Activated naive CD4-positive, alpha-beta T cell treated with anti-CD3 and anti-CD28 coated beads, Interleukin-2, amount 10 ng/mL, durations not matched to agents 7 days and 5 days (primary cell): Measurements from ENCODE around the gene PRKAG2.

ENCODE experiments used
- CTCF ChIA-PET: fragments of 350-600 bp; sonication (Branson Sonifier 250); formaldehyde crosslinking; loops from one replicate; lab custom pipeline; 2021; ENCODE audit warnings: antibody characterized with exemption; lab: Charles Lee
- DNase-seq: peaks from one replicate; pipeline ENCODE4 v3.0.0-alpha.2; 2020
- H3K27ac Mint-ChIP-seq: one replicate; pipeline ENCODE4 v1.8.0; 2021; ENCODE audit warnings: mild to moderate bottlenecking, moderate library complexity, mixed read lengths
- H3K27me3 Mint-ChIP-seq: one replicate; pipeline ENCODE4 v1.8.0; 2021; ENCODE audit warnings: mild to moderate bottlenecking, mixed read lengths
- H3K36me3 Mint-ChIP-seq: one replicate; pipeline ENCODE4 v1.8.0; 2021; ENCODE audit warnings: mixed read lengths
- H3K4me1 Mint-ChIP-seq: one replicate; pipeline ENCODE4 v1.8.0; 2021; ENCODE audit warnings: mixed read lengths
- H3K4me3 Mint-ChIP-seq: one replicate; pipeline ENCODE4 v1.8.0; 2021; ENCODE audit warnings: mild to moderate bottlenecking, moderate library complexity, mixed read lengths
- H3K9me3 Mint-ChIP-seq: one replicate; pipeline ENCODE4 v1.8.0; 2021; ENCODE audit warnings: mixed read lengths

Gene PRKAG2

DNA sequence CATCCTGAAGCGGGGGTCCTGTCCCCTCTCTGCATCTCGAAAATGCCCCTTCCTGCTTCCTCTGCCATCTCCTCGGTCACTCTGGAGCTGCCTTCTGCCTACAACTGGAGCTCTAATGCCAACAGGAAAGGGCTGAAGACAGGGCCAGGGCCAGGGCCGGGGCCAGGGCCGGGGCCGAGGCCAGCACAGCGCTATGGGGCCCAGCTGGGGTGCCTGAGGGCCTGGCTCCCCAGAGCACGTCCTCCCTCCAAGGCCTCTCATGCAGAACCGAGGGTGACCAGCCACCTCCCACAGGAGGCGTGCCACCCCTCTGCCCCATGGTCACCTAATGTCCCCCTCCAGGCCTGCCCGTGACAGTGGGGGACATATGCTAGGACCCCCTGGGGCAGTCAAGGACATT lies 155.7 kb downstream of the PRKAG2 start:
- H3K4me1 Mint-ChIP-seq: no peaks in the 10 kb centered on the region
- CTCF ChIA-PET: interaction anchor here (0.7 kb wide), 1 partner anchor 11 kb away, joined by 3 read pairs; no protein-coding TSS in a partner anchor

DNA sequence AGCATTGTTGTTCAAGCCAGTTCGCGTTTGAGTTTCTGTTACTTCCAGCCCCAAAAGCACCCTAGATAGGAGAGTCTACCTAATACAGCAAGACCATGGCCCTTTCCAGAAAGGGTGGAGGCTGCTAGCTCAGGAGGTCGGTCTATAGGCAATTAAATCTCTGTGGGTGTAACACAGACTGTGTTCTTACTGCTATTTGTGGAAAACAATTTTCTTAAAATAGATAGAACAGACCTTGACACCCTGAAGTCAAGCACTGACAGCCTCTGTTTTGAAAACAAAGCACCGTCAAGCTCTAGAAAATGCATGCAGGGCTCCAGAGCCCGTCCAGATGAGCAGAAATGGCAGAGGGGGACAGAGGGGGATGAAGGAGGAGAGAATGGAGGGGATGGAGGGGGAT lies 156.6 kb downstream of the PRKAG2 start:
- DNase-seq: no peak
- no peaks in the 10 kb centered on the region for H3K27me3 Mint-ChIP-seq
- H3K36me3 Mint-ChIP-seq: no peaks in the 10 kb centered on the region
- H3K9me3 Mint-ChIP-seq: no peaks in the 10 kb centered on the region
- no peak overlapping the region for H3K4me3 Mint-ChIP-seq
- CTCF ChIA-PET: no interaction called here
- H3K4me1 Mint-ChIP-seq: no peaks in the 10 kb centered on the region
- H3K27ac Mint-ChIP-seq: no peak overlapping the region

More for the DNA sequence above, 155.7 kb downstream of the PRKAG2 start:
- H3K9me3 Mint-ChIP-seq: no peaks in the 10 kb centered on the region
- no peak overlapping the region for H3K4me3 Mint-ChIP-seq
- H3K27me3 Mint-ChIP-seq: no peaks in the 10 kb centered on the region
- no peak overlapping the region for H3K27ac Mint-ChIP-seq
- H3K36me3 Mint-ChIP-seq: no peaks in the 10 kb centered on the region
- DNase-seq: no peak

DNA sequence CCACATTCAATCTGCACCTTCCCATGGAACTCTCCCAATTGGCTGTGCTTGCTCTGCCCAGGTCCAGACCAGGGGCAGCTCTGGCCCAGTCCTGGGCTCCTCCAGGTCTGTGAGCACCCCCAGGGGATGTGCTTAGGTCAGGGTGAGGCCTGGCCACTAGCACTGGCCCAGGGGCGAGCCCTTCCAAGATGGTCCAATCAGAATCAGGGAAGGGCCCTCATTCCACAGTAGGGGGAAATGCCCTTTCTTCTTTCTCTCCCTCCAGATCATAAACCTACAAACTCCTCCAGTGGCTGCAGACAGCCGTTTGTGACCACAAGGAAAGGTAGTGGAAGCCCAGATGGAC lies 157.0 kb downstream of the PRKAG2 start:
- CTCF ChIA-PET: no interaction called here
- no peak overlapping the region for H3K4me3 Mint-ChIP-seq
- no peak for DNase-seq
- H3K27me3 Mint-ChIP-seq: no peaks in the 10 kb centered on the region
- H3K27ac Mint-ChIP-seq: no peak overlapping the region
- H3K36me3 Mint-ChIP-seq: no peaks in the 10 kb centered on the region
- no peaks in the 10 kb centered on the region for H3K9me3 Mint-ChIP-seq
- no peaks in the 10 kb centered on the region for H3K4me1 Mint-ChIP-seq

DNA sequence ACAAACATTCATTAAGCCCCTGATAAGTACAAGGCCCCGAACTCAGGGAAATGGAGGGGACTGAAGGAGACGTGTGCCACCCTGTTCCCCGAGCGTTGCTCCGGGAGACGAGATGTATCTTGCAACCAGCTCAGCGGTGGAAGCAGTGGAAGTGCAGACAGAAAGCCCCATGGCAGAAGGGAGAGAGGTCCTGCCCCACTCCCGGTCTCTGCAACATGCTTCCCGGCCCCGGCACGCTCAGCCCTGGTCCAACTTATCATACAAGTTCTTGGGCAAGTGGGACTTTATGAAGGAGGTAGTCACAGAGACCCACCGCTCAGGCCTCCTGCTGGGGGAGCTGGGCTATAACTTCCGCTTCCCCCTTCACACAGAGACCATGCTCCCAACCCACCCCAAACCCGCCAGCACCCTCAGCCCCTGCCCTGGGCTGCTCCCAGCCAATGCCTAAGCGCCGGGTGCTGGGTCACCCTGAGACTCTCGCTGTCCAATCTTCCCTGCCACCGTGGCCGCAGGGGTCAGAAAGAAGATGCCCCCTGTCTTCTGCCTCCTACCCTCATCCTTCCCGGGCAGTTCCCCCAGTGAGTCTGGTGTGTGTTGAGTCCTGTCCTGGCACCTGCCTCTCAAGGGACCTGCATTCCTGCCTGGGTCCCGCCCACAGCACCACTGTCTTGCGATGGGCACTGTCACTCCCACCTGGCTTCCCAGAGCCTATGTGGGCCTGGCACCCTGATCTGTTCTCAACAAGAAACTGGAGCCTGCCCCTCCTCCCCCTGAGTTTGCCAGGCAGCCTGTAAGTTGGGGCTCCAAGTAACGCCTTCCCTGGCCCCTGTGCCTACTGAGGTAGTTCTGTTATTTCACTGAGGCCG lies 157.7 kb downstream of the PRKAG2 start:
- DNase-seq: no peak
- CTCF ChIA-PET: no interaction called here
- Mint-ChIP-seq H3K27ac (no peak overlapping the region), H3K9me3 (no peaks in the 10 kb centered on the region), H3K36me3 (no peaks in the 10 kb centered on the region), H3K4me3 (no peak overlapping the region), H3K4me1 (no peaks in the 10 kb centered on the region), H3K27me3 (no peaks in the 10 kb centered on the region)

DNA sequence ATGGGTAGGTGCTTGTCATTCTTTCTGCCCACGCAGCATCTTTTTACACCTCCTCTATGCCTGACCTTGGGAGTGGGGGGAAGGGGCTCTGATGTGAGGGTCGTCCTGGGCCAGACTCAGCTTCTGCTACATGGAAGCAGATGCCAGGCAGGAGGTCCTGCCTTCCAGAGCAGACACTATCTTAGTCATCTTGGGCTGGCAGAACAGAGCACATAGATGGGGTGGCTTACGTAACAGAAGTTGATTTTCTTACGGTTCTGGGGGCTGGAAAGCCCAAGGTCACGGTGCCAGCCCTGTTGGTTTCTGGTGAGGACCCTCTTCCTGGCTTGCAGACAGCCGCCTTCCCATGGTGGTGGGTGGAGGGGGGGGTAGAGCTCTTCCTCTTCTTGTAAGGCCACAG lies 159.0 kb downstream of the PRKAG2 start:
- DNase-seq: no peak
- Mint-ChIP-seq H3K36me3 (no peaks in the 10 kb centered on the region), H3K4me1 (no peaks in the 10 kb centered on the region), H3K27me3 (no peaks in the 10 kb centered on the region), H3K9me3 (no peaks in the 10 kb centered on the region), H3K27ac (no peak overlapping the region), H3K4me3 (no peak overlapping the region)
- CTCF ChIA-PET: no interaction called here

DNA sequence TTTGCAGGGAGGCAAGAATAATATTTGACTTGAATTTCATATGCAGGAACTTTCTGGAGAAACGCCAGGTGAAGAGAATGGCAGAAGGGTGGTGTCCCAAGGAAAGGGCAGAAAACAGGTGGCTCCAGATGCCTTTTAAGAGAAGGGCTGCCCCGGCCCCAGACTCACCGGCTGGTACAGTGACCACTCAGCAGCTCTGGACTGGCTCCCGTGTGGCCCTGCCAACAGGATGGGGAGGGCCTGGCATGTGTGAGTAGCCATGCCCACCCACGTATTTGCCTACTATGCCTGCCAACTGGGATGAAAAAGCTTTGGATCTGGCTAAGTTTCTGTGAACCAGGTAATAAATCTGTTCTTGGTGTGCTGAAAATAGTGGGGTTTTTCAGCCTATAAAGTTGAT lies 159.5 kb downstream of the PRKAG2 start:
- Mint-ChIP-seq H3K4me1 (no peaks in the 10 kb centered on the region), H3K4me3 (no peak overlapping the region), H3K36me3 (no peaks in the 10 kb centered on the region), H3K27ac (no peak overlapping the region), H3K9me3 (no peaks in the 10 kb centered on the region), H3K27me3 (no peaks in the 10 kb centered on the region)
- CTCF ChIA-PET: no interaction called here
- DNase-seq: no peak

DNA sequence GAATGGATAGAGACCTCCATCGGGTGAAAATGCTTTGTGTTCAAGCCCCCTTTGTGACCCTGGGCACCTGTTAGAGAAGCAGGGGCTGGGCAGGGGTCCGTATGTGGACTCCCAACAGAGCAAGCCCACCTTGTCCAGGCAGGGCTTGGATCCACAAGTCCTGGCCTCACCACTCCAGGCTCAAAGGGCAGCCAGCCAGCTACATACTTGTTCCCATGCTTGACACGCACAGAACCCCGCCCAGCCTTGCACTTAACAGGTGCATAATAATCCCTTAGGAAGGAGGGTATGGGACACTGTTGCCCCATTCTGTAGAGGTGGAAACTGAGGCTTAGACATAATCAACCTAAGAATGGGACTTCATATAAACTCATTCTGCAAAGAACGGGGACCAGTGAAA lies 160.6 kb downstream of the PRKAG2 start:
- DNase-seq: no peak
- H3K27ac Mint-ChIP-seq: no peak overlapping the region
- H3K27me3 Mint-ChIP-seq: no peaks in the 10 kb centered on the region
- CTCF ChIA-PET: no interaction called here
- no peak overlapping the region for H3K4me3 Mint-ChIP-seq
- no peaks in the 10 kb centered on the region for H3K4me1 Mint-ChIP-seq
- no peaks in the 10 kb centered on the region for H3K36me3 Mint-ChIP-seq
- H3K9me3 Mint-ChIP-seq: no peaks in the 10 kb centered on the region

DNA sequence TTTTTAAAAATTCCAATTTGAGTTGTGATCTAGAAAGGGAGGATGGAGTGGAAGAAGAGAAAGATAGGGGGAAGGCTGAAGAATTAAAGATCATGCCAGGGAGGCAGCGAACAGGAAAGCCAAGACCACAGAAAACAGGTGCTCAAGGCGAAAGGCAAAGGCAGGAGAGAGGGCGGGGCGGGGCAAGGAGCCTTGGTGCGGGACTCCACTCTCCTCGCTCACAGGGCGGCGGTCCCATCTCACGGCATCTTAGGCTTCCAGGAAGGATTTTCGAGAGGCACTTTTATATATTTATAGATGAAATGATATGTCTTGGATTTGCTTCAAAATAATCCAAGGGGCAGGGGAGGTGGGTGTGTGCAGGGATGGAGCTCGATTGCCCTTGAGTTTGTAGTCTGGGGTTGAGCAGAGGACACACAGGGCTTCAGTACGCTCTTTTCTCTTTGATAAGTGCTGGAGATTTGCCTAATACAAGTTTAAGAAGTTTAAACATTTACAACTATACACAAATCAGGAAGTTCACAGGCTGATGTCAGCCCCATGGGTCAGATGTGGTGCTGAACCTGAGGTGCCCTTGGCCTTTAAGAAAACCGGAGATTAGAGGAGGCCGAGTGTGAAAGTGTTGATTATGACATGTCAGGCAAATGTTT lies 161.1 kb downstream of the PRKAG2 start:
- H3K36me3 Mint-ChIP-seq: no peaks in the 10 kb centered on the region
- H3K4me1 Mint-ChIP-seq: no peaks in the 10 kb centered on the region
- no peak overlapping the region for H3K4me3 Mint-ChIP-seq
- CTCF ChIA-PET: no interaction called here
- no peaks in the 10 kb centered on the region for H3K9me3 Mint-ChIP-seq
- no peak for DNase-seq
- H3K27ac Mint-ChIP-seq: no peak overlapping the region
- H3K27me3 Mint-ChIP-seq: no peaks in the 10 kb centered on the region

DNA sequence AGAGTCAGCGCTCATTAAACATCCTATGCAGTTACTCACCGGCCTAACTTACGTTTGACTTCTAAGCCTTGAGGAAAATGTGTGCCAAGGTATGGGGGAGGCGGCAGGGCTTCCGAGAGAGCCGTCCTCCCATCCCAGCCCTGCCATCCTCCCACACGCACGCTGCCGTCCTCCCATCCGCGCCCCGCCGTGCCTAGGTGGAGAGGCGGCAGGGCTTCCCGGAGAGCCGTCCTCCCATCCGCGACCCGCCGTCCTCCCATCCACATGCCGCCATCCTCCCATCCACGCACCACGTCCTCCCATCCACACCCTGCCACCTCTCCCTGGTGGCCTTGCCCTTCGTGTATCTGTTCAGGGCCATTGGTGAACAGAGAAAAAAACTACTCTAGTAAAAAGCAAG lies 162.7 kb downstream of the PRKAG2 start:
- no peaks in the 10 kb centered on the region for H3K9me3 Mint-ChIP-seq
- H3K27ac Mint-ChIP-seq: no peak overlapping the region
- CTCF ChIA-PET: no interaction called here
- DNase-seq: no peak
- H3K36me3 Mint-ChIP-seq: no peaks in the 10 kb centered on the region
- no peaks in the 10 kb centered on the region for H3K4me1 Mint-ChIP-seq
- H3K27me3 Mint-ChIP-seq: no peaks in the 10 kb centered on the region
- no peak overlapping the region for H3K4me3 Mint-ChIP-seq

DNA sequence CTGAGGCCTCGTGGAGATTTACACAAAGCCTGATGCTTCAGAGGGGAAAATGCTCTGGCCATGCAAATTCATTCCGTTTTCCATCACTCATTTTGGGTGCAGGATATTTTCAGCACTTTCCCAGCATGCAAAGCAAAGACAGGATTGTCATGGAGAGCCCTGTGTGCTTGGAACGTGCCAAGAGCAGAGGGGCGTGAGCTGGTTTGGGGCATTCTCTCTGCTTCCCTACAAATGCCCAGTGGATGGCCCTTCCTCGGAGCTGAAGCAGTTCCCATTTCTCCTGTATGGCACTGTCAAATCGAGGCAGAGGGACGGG lies 164.1 kb downstream of the PRKAG2 start:
- CTCF ChIA-PET: no interaction called here
- H3K4me3 Mint-ChIP-seq: no peak overlapping the region
- no peaks in the 10 kb centered on the region for H3K36me3 Mint-ChIP-seq
- H3K27ac Mint-ChIP-seq: no peak overlapping the region
- H3K4me1 Mint-ChIP-seq: no peaks in the 10 kb centered on the region
- no peak for DNase-seq
- H3K27me3 Mint-ChIP-seq: no peaks in the 10 kb centered on the region
- H3K9me3 Mint-ChIP-seq: no peaks in the 10 kb centered on the region

DNA sequence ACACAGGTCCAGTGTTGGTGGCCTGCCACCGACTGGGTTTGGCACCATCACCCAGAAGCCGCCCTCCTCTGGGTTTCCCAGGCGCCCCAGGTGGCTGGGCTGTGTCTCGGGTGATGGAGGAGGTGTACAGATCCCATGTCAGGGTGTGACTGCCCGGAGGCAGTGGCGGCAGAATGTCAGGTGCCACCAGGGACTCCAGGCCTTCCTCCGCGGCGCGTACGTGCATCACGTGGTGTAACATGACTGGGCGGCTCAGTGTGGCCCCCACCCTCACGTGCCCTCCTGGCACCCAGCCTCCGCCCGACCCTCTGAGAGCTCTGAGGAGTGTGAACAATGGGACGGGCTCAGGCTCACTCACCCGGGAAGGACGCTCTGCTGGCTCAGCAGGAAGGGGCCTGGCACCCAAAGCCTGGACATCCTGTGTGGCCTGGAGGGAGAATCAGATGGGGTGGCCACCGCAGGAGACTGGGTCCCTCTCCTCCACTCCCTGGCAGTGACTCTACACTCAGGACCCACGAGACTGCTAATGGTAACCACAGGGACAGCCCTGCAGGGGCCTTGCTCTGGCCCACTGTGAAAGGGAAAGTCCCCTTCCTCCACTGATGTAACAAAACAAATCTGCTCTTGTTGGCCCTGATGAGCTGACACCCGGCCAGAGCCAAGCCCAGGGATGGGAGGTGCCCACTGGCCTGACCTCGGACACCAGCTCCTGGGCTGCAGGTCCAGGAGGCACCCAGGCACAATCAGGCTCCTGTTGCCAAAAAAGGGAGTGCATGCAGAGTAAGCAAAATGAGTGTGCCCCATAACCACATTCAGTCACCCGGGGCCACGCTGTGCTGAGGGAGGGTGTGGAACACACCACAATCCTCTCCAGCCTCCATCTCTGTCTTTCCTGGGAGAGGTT lies 164.8 kb downstream of the PRKAG2 start:
- Mint-ChIP-seq H3K4me3 (no peak overlapping the region), H3K9me3 (no peaks in the 10 kb centered on the region), H3K4me1 (no peaks in the 10 kb centered on the region), H3K36me3 (no peaks in the 10 kb centered on the region), H3K27ac (no peak overlapping the region), H3K27me3 (no peaks in the 10 kb centered on the region)
- DNase-seq: no peak
- CTCF ChIA-PET: no interaction called here

DNA sequence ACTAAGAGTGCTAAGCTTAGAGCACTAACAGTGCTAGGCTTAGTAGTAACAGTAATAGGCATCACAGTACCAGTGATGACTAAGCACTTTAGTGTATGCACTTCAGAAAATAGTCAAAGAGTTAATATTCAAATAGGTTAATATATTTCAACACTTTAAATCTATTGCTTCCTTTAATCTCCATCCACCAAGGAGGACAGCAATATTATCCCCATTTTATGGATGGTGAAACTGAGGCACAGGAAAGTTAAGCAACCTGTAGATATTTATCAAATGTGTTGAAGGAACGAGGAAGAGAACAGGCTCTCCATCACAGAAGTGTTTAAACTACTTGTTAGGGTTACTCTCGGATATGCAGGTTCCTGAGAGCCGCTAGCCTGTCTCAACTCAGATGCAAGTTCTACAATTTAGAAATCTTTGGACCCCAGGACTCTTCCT lies 165.5 kb downstream of the PRKAG2 start:
- Mint-ChIP-seq H3K27ac (no peak overlapping the region), H3K4me1 (no peaks in the 10 kb centered on the region), H3K4me3 (no peak overlapping the region), H3K9me3 (no peaks in the 10 kb centered on the region), H3K36me3 (no peaks in the 10 kb centered on the region), H3K27me3 (no peaks in the 10 kb centered on the region)
- DNase-seq: no peak
- CTCF ChIA-PET: no interaction called here

DNA sequence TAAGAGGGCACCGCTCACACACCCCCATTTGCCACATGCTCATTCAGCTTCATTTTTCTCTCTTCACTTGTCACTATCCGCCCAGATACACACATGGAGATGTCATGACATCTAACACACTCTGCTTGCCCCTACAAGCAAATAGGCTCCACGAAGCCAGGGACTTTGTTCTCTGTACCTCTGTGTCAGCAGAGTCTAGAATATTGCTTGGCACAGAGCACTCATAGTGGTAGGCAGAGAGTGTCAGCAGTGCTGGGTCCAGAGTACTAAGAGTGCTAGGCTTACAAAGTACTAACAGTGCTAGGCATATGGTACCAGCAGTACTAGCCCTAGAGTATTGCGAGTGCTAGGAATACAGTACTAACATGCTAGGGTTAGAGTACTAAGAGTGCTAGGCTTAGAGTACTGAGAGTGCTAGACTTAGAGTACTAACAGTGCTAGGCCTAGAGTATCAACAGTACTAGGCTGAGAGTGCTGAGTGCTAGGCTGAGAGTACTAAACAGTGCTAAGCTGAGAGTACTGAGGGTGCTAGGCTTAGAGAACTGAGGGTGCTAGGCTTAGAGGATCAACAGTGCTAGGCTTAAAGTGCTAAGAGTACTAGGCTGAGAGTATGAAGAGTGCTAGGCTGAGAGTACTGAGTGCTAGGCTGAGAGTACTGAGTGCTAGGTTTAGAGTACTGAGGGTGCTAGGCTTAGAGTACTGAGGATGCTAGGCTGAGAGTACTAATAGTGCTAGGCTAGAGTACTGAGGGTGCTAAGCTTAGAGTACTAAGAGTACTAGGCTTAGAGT lies 166.1 kb downstream of the PRKAG2 start:
- no peak for DNase-seq
- CTCF ChIA-PET: no interaction called here

DNA sequence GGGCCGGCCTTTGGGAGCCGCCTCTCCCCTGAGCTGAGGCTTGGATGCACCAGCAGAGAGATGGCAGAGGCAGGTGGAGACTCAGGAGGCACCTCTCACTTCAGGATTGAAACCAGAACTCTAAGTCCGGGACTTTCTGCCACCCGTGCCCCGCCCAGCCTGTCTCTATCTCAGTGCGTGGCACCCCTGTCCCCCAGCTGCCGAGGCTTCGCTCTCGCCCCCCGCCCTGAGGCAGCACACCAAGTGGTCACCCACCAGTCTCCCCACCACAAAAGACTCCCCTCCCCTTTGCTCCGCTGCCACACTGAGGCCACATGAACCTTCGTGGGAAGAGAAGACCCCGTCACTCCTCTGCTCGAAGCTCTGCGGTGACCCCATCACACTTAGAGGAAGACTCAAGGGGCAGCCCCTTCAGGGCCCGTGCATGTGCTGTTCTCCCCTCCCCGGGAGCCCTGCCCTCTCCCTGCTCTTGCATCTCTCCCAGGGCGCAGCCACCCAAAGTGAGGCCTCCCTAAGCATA lies 166.7 kb downstream of the PRKAG2 start:
- Mint-ChIP-seq H3K27ac (no peak overlapping the region), H3K36me3 (no peaks in the 10 kb centered on the region), H3K4me1 (no peaks in the 10 kb centered on the region), H3K9me3 (no peaks in the 10 kb centered on the region), H3K27me3 (no peaks in the 10 kb centered on the region), H3K4me3 (no peak overlapping the region)
- DNase-seq: no peak
- CTCF ChIA-PET: no interaction called here

More for the DNA sequence above, 166.1 kb downstream of the PRKAG2 start:
- H3K27me3 Mint-ChIP-seq: no peaks in the 10 kb centered on the region
- no peak overlapping the region for H3K27ac Mint-ChIP-seq
- H3K9me3 Mint-ChIP-seq: no peaks in the 10 kb centered on the region
- H3K4me3 Mint-ChIP-seq: no peak overlapping the region
- no peaks in the 10 kb centered on the region for H3K4me1 Mint-ChIP-seq
- H3K36me3 Mint-ChIP-seq: no peaks in the 10 kb centered on the region
